ENCODE data around the gene NUP133.
"Not testable (repeated sequence)": the region's sequence is repeated elsewhere in the genome, so short reads cannot be mapped to it uniquely, and the experiment has no call there.

The NUP133 gene

DNA sequence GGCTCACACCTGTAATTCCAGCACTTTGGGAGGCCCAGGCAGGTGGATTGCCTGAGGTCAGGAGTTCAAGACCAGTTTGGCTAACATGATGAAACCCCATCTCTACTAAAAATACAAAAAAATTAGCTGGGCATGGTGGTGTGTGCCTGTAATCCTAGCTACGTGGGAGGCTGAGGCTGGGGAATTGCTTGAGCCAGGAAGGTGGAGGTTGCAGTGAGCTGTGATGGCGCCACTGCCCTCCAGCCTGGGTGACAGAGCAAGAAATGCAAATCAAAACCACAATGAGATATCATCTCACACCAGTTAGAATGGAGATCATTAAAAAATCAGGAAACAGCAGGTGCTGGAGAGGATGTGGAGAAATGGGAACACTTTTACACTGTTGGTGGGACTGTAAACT, 3.1 kb upstream of the NUP133 start:
- H3K79me1 ChIP-seq (replicated peaks; ENCODE audit: low read length, poor library complexity, severe bottlenecking): not testable (repeated sequence)
- peak overlapping the region; percentile 27 for H4K91ac ChIP-seq (ENCODE audit: low read length)

GRCh38 chr1:229509576-229509975, 1.4 kb upstream of the NUP133 start:
- H2AK5ac ChIP-seq (ENCODE audit: low read length, severe bottlenecking): no peak overlapping the region
- no peak overlapping the region for H3K4ac ChIP-seq (ENCODE audit: low read depth in 1 of 2, low read length in 2 of 2)
- H4K8ac ChIP-seq (ENCODE audit: low read length): no peak overlapping the region
- H3K79me1 ChIP-seq (replicated peaks; ENCODE audit: low read length, poor library complexity, severe bottlenecking): peaks cover 8% of the 10 kb centered on the region
- no peak overlapping the region for H3K4me2 ChIP-seq (ENCODE audit: low read length, poor library complexity, severe bottlenecking)
- H3K4me3 ChIP-seq (ENCODE audit: insufficient read depth in 1 of 2, low read depth in 1 of 2, low read length in 2 of 2): no peak overlapping the region
- no peak overlapping the region for H2BK120ac ChIP-seq (ENCODE audit: low read depth, low read length)
- H2BK12ac ChIP-seq (ENCODE audit: low read length in 2 of 2): no peak overlapping the region
- H3K36me3 ChIP-seq (ENCODE audit: control insufficient read depth in 1 of 2, insufficient read depth in 2 of 2, low read depth in 1 of 2, low read length in 2 of 2): peaks cover 3 to 6% of the 10 kb centered on the region in 2 experiments
- no peak overlapping the region for H3K9ac ChIP-seq (ENCODE audit: low read length)
- no peak overlapping the region for H2BK15ac ChIP-seq (ENCODE audit: low read depth, poor library complexity, severe bottlenecking)
- peak overlapping the region; percentile 39 for H4K91ac ChIP-seq (ENCODE audit: low read length)
- no peaks in the 10 kb centered on the region for H3K27me3 ChIP-seq (ENCODE audit: control insufficient read depth in 1 of 2, insufficient read depth in 1 of 2, low read length in 2 of 2)
- H3K4me1 ChIP-seq (ENCODE audit: control insufficient read depth, insufficient read depth, low read depth, low read length): peaks cover 7% of the 10 kb centered on the region
- no peak overlapping the region for H2AFZ ChIP-seq (ENCODE audit: low read depth, low read length)
- H3K23ac ChIP-seq (ENCODE audit: low read length in 2 of 2): no peak overlapping the region
- H2BK5ac ChIP-seq (ENCODE audit: low read depth, low read length, poor library complexity, severe bottlenecking): no peak overlapping the region
- no peak overlapping the region for H3K27ac ChIP-seq (ENCODE audit: low read length, poor library complexity, severe bottlenecking)
- H3K18ac ChIP-seq (ENCODE audit: low read depth in 1 of 2, low read length in 2 of 2): no peak overlapping the region
- no peaks in the 10 kb centered on the region for H3K9me3 ChIP-seq (ENCODE audit: control insufficient read depth, low read length)
- no peak overlapping the region for H3K14ac ChIP-seq (ENCODE audit: low read length in 2 of 2)
- 83% methylated on average over 2 of the region's 2 CpGs for WGBS
- DNase-seq: peak; percentile 68

More for the DNA sequence above, 3.1 kb upstream of the NUP133 start:
- not testable (repeated sequence) for H3K4me2 ChIP-seq (ENCODE audit: low read length, poor library complexity, severe bottlenecking); H3K4me1 ChIP-seq (ENCODE audit: control insufficient read depth, insufficient read depth, low read depth, low read length); H2AFZ ChIP-seq (ENCODE audit: low read depth, low read length); H3K4me3 ChIP-seq (ENCODE audit: insufficient read depth in 1 of 2, low read depth in 1 of 2, low read length in 2 of 2); H3K9ac ChIP-seq (ENCODE audit: low read length); H2BK120ac ChIP-seq (ENCODE audit: low read depth, low read length); H3K14ac ChIP-seq (ENCODE audit: low read length in 2 of 2); DNase-seq; H3K27ac ChIP-seq (ENCODE audit: low read length, poor library complexity, severe bottlenecking); H3K36me3 ChIP-seq (ENCODE audit: control insufficient read depth in 1 of 2, insufficient read depth in 2 of 2, low read depth in 1 of 2, low read length in 2 of 2); H3K4ac ChIP-seq (ENCODE audit: low read depth in 1 of 2, low read length in 2 of 2); H3K9me3 ChIP-seq (ENCODE audit: control insufficient read depth, low read length); H3K23ac ChIP-seq (ENCODE audit: low read length in 2 of 2); H2BK5ac ChIP-seq (ENCODE audit: low read depth, low read length, poor library complexity, severe bottlenecking); H2AK5ac ChIP-seq (ENCODE audit: low read length, severe bottlenecking); H3K27me3 ChIP-seq (ENCODE audit: control insufficient read depth in 1 of 2, insufficient read depth in 1 of 2, low read length in 2 of 2); H3K18ac ChIP-seq (ENCODE audit: low read depth in 1 of 2, low read length in 2 of 2); H4K8ac ChIP-seq (ENCODE audit: low read length); H2BK12ac ChIP-seq (ENCODE audit: low read length in 2 of 2); H2BK15ac ChIP-seq (ENCODE audit: low read depth, poor library complexity, severe bottlenecking)
- WGBS: no CpG with 5 or more reads among the region's 2 CpGs

GRCh38 chr1:229508823-229509337, 739 bp upstream of the NUP133 start:
- WGBS: 94% methylated on average over 5 of the region's 7 CpGs
- H3K79me1 ChIP-seq (replicated peaks; ENCODE audit: low read length, poor library complexity, severe bottlenecking): peaks cover 9% of the 10 kb centered on the region
- H3K9ac ChIP-seq (ENCODE audit: low read length): peak overlapping the region; percentile 97
- no peak overlapping the region for H2AK5ac ChIP-seq (ENCODE audit: low read length, severe bottlenecking)
- no peak overlapping the region for H2BK12ac ChIP-seq (ENCODE audit: low read length in 2 of 2)
- H3K18ac ChIP-seq (ENCODE audit: low read depth in 1 of 2, low read length in 2 of 2): peak overlapping the region; percentile 74 to 83
- H3K27me3 ChIP-seq (ENCODE audit: control insufficient read depth in 1 of 2, insufficient read depth in 1 of 2, low read length in 2 of 2): no peaks in the 10 kb centered on the region
- DNase-seq: no peak
- peak overlapping the region; percentile 83 for H4K8ac ChIP-seq (ENCODE audit: low read length)
- H3K9me3 ChIP-seq (ENCODE audit: control insufficient read depth, low read length): no peaks in the 10 kb centered on the region
- H2BK15ac ChIP-seq (ENCODE audit: low read depth, poor library complexity, severe bottlenecking): no peak overlapping the region
- peak overlapping the region; percentile 80 for H3K27ac ChIP-seq (ENCODE audit: low read length, poor library complexity, severe bottlenecking)
- H2AFZ ChIP-seq (ENCODE audit: low read depth, low read length): peak overlapping the region; percentile 67
- peak overlapping the region; percentile 53 for H3K4me2 ChIP-seq (ENCODE audit: low read length, poor library complexity, severe bottlenecking)
- H2BK5ac ChIP-seq (ENCODE audit: low read depth, low read length, poor library complexity, severe bottlenecking): no peak overlapping the region
- no peak overlapping the region for H3K23ac ChIP-seq (ENCODE audit: low read length in 2 of 2)
- no peak overlapping the region for H3K14ac ChIP-seq (ENCODE audit: low read length in 2 of 2)
- H3K36me3 ChIP-seq (ENCODE audit: control insufficient read depth in 1 of 2, insufficient read depth in 2 of 2, low read depth in 1 of 2, low read length in 2 of 2): peaks cover 3 to 13% of the 10 kb centered on the region in 2 experiments
- peak overlapping the region; percentile 47 to 97 for H3K4me3 ChIP-seq (ENCODE audit: insufficient read depth in 1 of 2, low read depth in 1 of 2, low read length in 2 of 2)
- H3K4ac ChIP-seq (ENCODE audit: low read depth in 1 of 2, low read length in 2 of 2): peak overlapping the region in 1 of 2 experiments; percentile 62
- H2BK120ac ChIP-seq (ENCODE audit: low read depth, low read length): no peak overlapping the region
- H3K4me1 ChIP-seq (ENCODE audit: control insufficient read depth, insufficient read depth, low read depth, low read length): peaks cover 7% of the 10 kb centered on the region
- H4K91ac ChIP-seq (ENCODE audit: low read length): no peak overlapping the region

DNA sequence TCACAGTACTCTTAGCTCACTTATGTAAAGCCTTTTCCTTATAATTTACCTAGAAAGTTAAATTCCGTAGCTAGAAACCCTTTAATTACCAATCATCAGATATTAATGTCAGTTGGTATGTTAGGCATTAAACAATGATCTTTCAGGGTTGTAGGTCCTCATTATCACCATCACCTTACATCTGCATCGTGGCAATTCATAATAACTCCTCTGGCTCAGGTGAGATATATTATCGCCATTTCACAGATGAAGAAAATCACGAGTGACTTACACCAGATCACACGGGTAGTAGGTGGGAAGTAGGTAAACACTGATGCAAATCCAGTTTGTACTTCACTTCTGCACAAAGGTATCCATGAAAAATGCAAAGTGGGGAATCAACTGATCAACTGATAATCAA, 639 bp downstream of the NUP133 start:
- Histone ChIP-seq H3K9ac (ENCODE audit: low read length) (peak overlapping the region; percentile 97), H2AFZ (ENCODE audit: low read depth, low read length) (peak overlapping the region; percentile 39), H4K91ac (ENCODE audit: low read length) (no peak overlapping the region), H3K4me2 (ENCODE audit: low read length, poor library complexity, severe bottlenecking) (peak overlapping the region; percentile 80), H3K4me3 (ENCODE audit: insufficient read depth in 1 of 2, low read depth in 1 of 2, low read length in 2 of 2) (peak overlapping the region; percentile 68 to 97), H3K18ac (ENCODE audit: low read depth in 1 of 2, low read length in 2 of 2) (no peak overlapping the region), H2AK5ac (ENCODE audit: low read length, severe bottlenecking) (no peak overlapping the region), H3K79me1 (replicated peaks; ENCODE audit: low read length, poor library complexity, severe bottlenecking) (peaks cover 15% of the 10 kb centered on the region), H2BK5ac (ENCODE audit: low read depth, low read length, poor library complexity, severe bottlenecking) (no peak overlapping the region), H2BK120ac (ENCODE audit: low read depth, low read length) (no peak overlapping the region), H2BK12ac (ENCODE audit: low read length in 2 of 2) (no peak overlapping the region), H3K27ac (ENCODE audit: low read length, poor library complexity, severe bottlenecking) (peak overlapping the region; percentile 5), H4K8ac (ENCODE audit: low read length) (no peak overlapping the region), H3K14ac (ENCODE audit: low read length in 2 of 2) (no peak overlapping the region), H3K27me3 (ENCODE audit: control insufficient read depth in 1 of 2, insufficient read depth in 1 of 2, low read length in 2 of 2) (no peaks in the 10 kb centered on the region), H2BK15ac (ENCODE audit: low read depth, poor library complexity, severe bottlenecking) (no peak overlapping the region), H3K4ac (ENCODE audit: low read depth in 1 of 2, low read length in 2 of 2) (no peak overlapping the region), H3K36me3 (ENCODE audit: control insufficient read depth in 1 of 2, insufficient read depth in 2 of 2, low read depth in 1 of 2, low read length in 2 of 2) (peaks cover 9 to 13% of the 10 kb centered on the region in 2 experiments), H3K9me3 (ENCODE audit: control insufficient read depth, low read length) (no peaks in the 10 kb centered on the region), H3K4me1 (ENCODE audit: control insufficient read depth, insufficient read depth, low read depth, low read length) (peaks cover 7% of the 10 kb centered on the region), H3K23ac (ENCODE audit: low read length in 2 of 2) (no peak overlapping the region)
- no peak for DNase-seq
- WGBS: 0% methylated on average over 2 of the region's 5 CpGs
